SKM-1 treated with dmso at 0.1 percent for 144 hours (cell line): ENCODE data around the gene ANK3.

ENCODE experiments used
- DNase-seq: peaks from one replicate; lab custom pipeline; 2025; ENCODE audit not compliant: unreplicated experiment; lab: John Stamatoyannopoulos, UW

ANK3 gene

DNA sequence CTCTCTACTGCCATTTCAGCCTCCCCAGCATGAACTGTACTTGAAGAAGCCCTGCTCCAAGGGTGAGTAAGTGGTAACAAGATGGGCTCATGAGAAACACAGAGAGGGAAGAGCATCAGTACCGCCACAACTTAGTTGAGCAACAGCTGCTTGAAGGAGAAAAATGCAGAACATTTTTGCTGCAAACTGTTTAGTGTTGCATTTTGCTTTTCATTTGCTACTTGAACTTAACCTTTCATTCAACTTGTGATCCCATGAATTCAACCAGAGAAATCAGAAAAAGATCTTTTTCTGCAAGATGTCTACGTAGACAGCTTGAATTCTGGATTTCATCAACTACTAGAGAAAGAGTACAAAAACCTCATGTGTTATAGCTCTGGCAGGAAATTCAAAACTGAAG is 40.7 kb downstream of the ANK3 start:
- DNase-seq: no peak

DNA sequence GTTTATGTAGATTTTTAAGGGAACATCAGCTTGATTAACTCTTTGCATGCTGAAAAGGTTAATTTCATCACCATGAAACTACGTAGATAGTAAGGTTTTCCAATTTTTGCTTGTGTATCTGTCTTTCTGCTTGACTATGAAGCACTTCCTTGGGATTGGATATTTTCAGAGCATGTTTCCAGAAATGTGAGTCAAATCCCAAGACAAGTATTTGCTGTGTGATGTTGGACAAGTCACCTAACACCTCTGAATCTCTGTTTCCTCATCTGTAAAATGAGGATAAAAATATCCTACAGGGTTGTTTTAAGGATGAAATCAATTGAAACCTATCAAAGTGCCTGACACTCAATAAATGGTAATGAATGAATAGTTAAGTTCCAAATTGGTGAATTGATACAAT is 42.4 kb downstream of the ANK3 start:
- no peak for DNase-seq

DNA sequence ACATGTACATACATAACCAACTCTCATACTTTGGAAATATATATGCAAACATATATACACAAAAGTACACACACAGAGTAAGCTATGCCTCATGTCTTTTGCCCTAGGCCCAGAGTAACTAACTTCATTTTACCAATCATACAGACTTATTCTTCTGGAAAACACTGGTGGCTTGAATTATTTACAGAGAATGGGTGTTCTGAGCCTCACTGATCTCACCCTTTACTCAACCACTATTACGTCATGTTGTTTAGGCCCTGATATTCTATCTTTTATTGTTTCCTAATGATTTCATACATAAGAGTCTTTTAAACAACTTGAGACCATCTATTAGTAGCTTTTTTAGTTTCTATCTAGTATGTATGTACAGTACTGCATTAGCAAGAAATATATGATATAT is 43.0 kb downstream of the ANK3 start:
- DNase-seq: no peak

DNA sequence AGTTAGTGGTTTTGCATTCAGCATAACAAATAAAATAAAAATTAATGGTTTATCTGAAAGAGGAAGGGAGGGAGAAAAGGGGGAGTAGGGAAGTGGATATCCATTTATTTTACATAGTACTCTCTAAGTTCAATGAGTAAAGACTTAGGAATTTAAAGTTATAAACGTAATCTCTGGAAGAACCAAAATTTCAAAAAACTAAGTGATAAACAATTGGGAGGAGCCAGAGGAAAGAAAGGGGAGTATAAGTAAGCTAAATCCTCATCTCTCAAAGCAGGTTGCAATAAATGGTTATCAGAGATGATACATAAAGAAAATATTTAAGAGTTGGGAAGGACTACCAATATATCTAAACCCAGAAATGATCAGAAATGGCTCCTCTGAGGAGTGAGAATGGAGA is 46.4 kb downstream of the ANK3 start:
- no peak for DNase-seq

DNA sequence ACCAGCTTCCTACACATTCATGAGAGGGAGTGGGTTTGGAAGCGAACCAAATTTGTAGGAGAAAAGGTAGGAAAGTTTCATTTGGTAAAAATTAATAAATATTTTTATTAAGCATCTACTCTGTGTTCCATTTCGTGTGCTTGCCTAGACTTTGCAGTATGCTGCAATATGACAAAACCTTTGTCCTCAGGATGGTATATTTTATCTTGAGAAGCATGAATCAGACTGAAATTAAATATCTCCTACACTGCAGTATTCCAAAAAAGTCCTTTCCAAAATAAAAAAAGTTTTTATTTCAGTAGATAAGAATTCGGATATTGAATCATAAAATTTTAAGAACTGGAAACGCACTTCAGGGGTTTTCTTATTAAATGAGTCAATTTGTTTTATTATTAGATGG is 47.7 kb downstream of the ANK3 start:
- no peak for DNase-seq

DNA sequence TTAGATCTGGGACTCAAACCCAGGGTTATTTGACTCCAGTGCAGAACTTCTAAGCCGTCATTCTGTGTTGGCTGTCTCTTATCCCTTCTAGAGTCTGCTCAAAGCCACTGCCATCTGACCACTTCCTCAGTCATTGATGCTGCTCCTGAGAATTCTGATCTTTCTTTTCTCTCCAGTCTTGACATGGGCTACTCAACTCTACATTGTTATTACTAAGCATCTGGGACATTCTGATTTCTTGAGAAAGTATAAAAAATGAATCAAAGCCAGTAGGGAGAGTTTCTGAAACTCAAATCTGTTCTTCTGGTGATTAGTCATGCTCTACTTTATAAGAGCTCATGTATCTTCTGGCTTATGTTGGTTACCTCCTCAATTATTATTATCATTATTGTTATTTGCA is 48.7 kb downstream of the ANK3 start:
- no peak for DNase-seq

DNA sequence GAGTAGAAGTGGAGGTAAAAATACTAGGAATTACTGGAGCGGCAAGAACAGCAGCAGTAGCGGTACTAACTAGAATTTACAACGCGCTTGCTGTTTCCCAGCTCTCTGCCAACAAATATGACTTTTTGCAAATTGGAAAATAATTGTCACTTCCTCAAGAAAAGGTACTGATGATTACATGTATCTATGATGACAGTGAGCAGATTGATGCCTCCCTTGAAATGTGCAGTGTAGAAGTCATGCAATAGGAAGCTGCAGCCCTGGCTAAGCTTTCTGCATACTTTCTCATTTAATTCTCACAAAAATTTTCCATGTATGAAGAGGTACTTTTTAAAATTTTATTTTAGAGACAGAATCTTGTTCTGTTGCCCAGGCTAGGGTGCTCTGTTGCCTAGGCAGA is 49.9 kb downstream of the ANK3 start:
- DNase-seq: no peak

DNA sequence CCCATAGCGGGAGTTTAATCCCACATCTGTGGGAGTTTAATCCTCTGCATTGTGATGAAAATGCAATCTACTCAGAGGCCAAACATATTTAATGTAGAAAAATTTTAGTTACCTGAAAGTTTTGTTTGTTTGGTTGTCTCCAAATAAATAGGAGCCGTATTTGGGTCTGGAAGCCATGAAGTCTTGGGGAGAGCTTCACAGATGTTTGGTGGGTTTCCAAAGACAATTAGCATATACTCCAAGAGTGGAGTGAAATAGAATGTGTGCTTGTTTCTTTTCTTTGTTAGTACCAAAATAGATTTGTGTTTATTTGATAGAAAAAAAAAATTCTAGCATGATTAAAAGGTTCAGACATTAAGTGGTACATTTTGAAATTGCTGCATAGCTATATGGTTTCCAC is 50.9 kb downstream of the ANK3 start:
- no peak for DNase-seq

DNA sequence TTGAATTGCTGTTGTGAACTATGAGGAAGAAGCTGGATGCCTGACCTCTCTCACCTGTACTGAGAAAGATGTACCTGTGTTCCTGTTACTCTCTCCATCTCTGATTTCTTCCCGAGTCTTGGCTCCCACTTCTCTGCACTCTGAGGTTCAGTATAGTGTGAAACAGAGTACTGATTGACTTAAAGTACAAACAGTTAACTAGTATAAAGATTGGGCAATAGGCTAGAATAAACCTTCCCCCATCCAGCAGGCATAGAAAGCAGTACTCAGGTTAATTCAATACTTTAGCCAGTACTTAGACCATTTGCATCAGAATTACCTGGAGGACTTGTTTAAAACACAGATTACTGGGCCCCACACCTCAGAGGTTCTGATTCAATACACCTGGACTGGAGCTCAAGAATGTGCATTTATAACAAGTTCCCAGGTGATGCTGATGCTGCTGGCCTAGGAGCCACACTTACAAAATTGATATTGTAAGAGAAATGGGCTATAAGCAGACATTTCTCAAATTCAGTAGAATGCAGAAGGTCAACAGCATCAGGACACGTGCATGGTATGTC is 51.6 kb downstream of the ANK3 start:
- DNase-seq: no peak

DNA sequence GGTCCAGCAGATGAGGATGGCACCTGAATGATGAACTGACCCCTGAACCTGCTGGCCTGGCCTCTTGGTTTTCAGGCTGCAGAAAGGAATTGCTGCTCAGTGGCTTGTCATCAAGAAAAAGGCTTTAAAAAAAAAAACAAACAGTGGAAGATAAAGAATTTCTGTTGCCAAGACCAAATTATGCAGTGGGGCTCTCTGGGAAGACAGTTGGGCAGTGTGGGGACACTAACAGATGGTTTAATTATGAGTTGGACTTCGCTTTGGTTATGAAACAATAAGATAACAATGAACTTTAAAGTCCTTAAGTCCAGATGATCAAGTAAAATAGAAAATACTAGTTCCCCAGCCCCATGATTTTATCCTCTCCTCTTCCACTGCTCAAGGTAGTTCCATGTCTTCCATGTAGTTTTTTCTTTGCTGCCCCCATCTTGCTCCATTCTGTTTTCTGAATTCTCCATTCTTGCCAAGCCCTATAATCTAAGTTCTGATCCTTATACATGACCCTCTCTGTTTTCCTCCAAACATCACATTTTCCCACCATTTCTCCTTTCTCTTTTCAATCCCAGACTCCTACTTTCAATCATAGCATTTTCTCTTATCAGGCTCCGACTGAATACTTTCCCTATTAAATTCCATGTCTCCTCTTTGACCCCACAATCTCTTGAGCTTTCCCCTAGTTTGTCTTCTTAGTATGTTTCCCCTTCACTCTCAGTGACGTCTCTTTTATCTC is 52.6 kb downstream of the ANK3 start:
- DNase-seq: no peak

DNA sequence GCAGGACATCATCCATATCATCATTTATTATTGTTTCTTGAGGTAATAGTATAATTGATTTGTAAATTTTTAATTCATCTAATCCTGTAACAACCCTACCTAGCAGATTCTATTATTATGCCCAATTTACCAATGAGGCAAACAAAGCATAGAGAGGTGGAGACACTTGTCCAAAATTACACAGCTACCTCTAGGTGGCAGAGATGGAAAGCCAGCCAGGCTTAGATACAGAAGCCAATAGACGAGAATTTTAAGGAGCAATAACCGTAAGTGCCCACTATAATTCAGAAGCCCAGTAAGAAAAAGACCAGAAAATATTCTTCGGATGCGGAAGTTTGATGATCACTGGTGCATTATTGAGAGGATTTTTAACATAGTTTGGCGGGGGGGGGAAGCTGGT is 54.0 kb downstream of the ANK3 start:
- DNase-seq: no peak

DNA sequence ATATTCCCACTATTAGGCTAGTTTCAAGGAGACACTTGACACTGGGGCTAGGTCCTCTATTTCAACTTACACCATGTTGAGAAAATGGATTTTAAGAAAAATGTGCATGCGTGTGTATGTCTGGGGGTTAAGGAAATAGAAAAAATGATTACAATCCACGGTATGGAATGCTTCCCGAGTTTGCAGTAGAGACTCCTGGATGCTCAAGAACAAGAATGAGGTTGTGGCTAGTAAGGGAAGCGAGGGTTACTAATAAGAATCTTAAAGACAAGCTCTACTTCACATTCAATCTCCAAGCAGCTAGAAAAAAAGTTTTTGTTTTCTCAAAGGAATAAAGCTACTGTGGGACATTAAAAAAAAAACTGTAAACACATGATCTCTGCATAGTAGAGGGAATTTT is 54.7 kb downstream of the ANK3 start:
- no peak for DNase-seq

DNA sequence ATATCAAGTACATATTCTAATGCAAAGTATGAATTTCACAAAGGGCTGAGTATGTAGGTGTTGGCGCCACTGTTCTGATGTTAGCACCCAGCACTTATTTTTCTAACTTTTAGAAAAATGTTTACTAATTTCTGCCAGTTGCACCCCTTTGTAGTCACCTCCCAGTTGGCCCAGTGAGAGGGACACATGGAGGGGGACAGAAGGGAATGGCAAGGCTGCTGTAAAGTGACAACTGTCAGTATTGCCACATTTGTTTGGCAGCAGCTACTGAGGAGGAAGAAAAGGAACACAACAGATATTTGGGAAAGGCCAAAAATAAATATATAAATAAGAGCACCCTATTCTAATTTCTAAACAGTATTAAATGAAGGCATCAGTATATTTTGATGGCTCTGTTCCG is 57.3 kb downstream of the ANK3 start:
- DNase-seq: no peak

DNA sequence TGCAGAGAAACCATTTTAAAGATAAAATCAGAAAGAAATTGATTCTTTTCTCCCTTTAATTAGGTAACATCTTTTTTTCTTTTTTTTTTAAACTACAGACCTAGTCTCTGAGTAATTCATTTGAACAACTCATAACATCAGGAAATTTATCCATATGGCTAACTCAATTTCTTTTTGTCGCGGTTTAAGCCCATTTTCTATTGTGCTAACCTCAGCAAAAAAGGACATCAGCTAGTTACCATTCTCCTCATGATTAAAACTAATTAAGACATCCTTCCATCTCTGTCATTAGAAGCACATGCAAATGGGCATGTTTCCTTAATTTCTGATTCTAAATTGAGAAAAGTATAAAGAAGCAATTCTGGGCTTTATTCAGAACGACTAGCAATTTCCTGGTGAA is 57.8 kb downstream of the ANK3 start:
- DNase-seq: no peak

DNA sequence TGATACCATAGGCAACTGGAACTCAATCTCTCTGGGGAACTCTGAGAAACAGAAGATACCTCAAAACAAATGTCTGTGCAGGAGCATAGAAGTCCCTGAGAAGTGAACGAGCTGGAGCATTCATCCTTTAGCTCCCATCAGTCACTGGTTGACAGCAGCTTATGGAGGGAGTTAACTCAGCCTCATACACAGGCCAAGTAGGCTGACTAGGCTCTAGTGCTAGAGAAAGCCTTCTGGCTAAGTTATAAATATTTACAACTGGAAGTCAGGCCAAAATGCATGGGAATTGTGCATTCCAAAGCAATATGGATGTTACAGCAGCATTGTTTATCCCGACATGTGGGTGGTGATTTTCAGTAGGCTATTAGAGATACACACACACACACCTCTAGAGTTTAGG is 66.5 kb downstream of the ANK3 start:
- no peak for DNase-seq

DNA sequence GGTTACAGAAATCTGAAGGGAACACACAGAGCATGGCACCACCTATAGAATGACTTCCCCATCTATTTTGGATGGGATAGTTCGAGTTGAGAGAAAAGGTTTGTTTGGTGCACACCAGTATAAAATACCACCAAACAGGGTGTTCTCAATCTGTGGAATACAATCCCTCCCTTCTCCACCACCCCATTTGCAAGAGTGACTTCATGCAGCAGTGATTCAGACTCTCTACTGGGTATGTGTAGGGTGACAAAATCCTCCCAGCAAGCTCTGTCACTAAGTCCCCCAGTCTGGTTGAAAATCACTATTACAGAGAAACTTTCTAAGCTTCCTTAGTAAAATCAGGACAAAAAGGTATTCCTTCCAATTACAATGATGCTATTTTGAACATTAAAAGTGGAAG is 69.0 kb downstream of the ANK3 start:
- no peak for DNase-seq

DNA sequence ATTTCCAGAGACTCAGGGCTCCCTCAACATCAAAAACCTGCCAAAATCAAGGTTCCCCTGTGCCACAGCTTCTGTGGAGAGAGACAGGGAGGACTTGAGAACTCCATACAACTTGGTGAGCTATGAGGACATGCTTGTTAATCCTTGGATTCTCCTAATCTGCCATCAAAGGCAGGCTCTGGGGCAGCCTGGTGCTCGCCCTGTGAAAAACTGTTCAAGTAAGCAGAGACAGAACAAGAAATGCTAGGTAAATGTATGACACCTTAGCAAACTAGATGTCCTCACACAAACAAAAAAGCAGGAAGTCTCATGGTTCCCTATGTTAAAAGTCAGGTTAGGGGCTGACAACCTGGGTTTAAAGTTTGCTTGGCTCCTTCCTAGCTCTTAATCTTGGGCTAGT is 73.6 kb downstream of the ANK3 start:
- no peak for DNase-seq

DNA sequence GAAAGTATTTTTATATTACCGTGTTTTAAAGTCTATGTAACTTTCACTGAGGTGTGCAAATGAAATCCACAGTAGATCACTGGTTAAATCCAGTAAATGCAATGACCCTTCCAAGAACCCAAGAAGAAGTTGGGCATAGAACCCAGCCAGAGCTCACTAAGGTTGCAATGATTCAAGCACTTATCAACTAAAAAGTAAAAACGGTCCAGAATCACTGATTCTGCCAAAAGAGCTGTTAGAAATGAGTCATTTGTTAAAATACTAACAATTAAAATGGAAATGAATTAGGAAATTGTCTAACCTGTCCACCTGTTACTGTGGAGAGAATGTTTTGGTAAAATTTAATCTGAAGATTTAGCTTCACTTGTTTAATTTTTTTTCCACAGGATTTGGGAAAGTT is 74.4 kb downstream of the ANK3 start:
- DNase-seq: no peak

DNA sequence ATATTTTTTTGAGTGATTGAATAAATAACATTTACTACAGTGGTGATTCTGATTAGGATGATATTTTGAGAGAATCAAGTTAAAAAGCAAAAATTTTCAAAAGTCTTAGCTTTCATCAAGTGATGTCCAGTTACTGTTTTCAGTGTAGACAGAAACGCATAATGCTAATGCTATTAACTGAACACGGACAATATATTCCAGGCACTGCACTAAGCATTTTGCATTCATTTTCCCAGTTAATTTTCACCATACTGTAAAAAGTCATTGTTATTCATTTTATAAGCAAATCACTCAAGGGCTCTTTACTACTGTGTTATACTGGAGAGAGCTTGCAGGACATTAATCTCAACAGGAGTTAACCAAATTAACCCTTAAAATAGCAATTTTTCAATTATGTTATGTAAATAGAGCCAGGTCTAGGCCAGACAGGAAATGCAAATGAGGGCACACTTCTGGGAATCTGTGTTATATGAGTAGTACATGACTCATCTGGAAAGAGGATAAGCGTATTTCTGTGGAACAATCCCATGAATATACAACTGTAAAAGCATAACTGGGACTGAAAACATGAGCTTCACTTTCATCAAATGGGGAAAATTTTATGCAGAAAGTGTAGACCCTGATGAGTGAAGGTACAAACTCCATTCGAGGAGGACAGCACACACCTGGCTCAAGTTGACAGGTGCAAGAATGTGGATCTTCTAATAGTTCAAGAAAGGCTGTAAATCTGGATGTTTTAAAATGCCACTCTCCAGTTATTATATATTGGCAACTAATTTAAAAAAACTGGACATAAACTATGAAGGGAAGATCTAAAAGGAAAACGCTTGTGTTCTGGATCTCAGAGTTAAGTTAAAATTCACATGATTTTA is 75.4 kb downstream of the ANK3 start:
- no peak for DNase-seq

DNA sequence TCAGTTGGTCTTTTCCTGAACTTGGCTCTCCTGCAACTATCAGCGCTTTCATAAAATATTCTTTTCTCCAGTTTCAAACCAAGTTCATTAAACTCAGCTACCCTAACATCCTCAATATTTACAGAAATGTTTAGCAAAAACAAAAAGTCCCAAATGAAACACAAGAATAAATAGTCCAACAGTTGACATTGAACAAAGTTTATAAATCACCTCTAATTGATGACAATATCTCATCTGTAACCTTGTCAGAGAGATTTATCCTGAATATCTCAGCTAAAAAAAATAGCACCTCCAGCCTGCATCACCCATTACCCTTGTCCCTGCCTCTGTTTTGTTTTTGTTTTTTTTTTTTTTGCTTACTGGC is 76.1 kb downstream of the ANK3 start:
- DNase-seq: no peak

DNA sequence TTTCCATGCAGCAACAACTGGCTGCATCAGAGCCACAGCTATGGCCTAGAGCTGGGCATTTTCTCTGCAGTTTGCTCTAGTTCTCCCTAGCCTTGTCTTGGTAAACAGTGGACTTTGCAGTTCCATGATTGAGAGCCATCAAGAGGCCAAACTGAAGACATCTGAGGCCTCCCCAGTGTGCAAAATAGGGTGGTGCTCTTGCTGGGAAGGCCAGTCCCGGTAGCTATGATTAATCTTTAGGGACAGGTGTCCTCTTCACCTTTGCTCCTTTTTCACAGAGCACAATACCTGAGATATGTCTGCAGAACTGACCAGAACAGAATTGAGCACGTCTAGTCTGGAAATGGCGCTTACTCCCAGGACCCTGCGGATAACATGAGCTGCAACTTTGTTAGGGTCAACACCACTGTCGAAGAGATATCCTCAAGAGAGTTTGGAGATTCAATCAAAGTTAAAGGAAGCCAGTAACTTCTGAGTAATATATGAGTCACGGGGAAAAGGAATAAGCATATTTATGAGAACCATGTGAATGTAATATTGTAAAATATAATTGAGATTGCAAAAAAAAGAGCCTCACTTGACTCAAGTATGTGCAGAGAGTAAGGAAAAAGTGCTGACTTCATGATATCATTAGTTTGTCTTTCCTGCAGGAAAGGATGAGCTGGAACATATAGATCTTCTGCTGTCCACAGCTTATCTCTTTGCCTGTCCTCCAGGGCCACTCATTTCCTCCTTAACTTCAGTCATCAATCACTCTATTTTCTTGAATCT is 76.7 kb downstream of the ANK3 start:
- no peak for DNase-seq

DNA sequence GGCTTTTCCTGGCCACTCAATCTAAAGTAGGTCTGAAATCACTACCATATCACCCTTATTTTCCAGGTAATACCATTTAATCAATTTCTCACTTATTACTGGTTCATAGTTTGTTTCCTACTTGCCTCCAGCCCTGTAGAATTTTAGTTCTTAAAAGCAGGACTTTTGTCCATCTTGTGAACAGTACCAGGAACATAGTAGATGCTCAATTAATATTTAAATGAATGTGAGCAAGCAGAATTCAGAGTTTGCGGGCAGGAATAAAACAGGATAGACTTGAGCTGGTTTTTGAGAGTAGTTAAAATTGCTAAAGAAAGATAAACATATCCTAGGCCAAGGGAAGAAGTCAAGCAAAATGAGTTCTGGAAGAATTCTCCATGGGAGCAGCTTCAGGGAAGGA is 77.9 kb downstream of the ANK3 start:
- DNase-seq: no peak
